Naive thymus-derived CD8-positive, alpha-beta T cell (primary cell): ENCODE measurements around the gene RIMS4. TPM values are rescaled to one million over a fixed set of nuclear protein-coding genes. Genes with fewer than 3 reads are reported as not detected.

Experiments
- ATAC-seq, 2 donors: fragments of 150-1000 bp; cut with Tn5 transposase in 1 of 2; sonication (Bioruptor Pico), chemical (Tn5 transposase) in 1 of 2; 1 replicate in 1 of 2; 2 replicates in 1 of 2; pipeline ENCODE4 v1.10.0; 2021; ENCODE audit warnings: mild to moderate bottlenecking in 2 of 2, moderate library complexity in 2 of 2
- POLR2A ChIA-PET: fragments of 350-600 bp; sonication (Branson Sonifier 250); formaldehyde crosslinking; loops from one replicate; lab custom pipeline; 2021; ENCODE audit warnings: antibody characterized with exemption; lab: Charles Lee
- DNase-seq, 10 donors: peaks; one replicate each; pipeline versions ENCODE4 v3.0.0 to v3.0.0-alpha.2; 2020 to 2022
- H3K27ac Mint-ChIP-seq, 10 donors: one replicate each; pipeline ENCODE4 v1.8.0; 2020 to 2022; ENCODE audit warnings: mild to moderate bottlenecking in 10 of 10, mixed read lengths in 10 of 10, moderate library complexity in 4 of 10, inconsistent platforms in 1 of 10
- H3K27me3 Mint-ChIP-seq, 5 donors: one replicate each; pipeline ENCODE4 v1.8.0; 2021 to 2022; ENCODE audit warnings: mixed read lengths in 5 of 5
- H3K36me3 Mint-ChIP-seq, 3 donors: one replicate each; pipeline ENCODE4 v1.8.0; 2020 to 2022; ENCODE audit warnings: mixed read lengths in 3 of 3, mild to moderate bottlenecking in 2 of 3, inconsistent platforms in 1 of 3
- H3K4me1 Mint-ChIP-seq, 4 donors: one replicate each; pipeline ENCODE4 v1.8.0; 2021 to 2022; ENCODE audit warnings: mixed read lengths in 4 of 4
- H3K4me3 Mint-ChIP-seq, 10 donors: one replicate each; pipeline ENCODE4 v1.8.0; 2020 to 2022; ENCODE audit warnings: mild to moderate bottlenecking in 10 of 10, mixed read lengths in 10 of 10, moderate library complexity in 6 of 10, inconsistent platforms in 1 of 10
- H3K9me3 Mint-ChIP-seq, 9 donors: one replicate each; pipeline ENCODE4 v1.8.0; 2020 to 2022; ENCODE audit warnings: mixed read lengths in 9 of 9, mild to moderate bottlenecking in 3 of 9, inconsistent platforms in 1 of 9, moderate library complexity in 1 of 9
- polyA plus RNA-seq, 3 donors: library from polyadenylated mRNA; unstranded; fragments of 300-500 nt; fragmentation: Illumina TruSeq; gene quantifications; one replicate each; pipeline ENCODE4 v1.2.3, GENCODE V29; 2021
- total RNA-seq, 8 experiments: library from RNA in 2 of 8; stranded (reverse) in 2 of 8; gene quantifications; one replicate each; pipeline ENCODE4 v1.2.3 and lab custom pipeline; 2021 to 2026

Gene RIMS4
- total RNA-seq (not detected), polyA plus RNA-seq (not detected), total RNA-seq (lab: John Stamatoyannopoulos, UW) (0 to 0.17 (median 0) reads per million in 6 experiments)

- peak; percentile 53 to 60 for ATAC-seq
Observed at GRCh38 chr20:44810391-44811149, at the start of gene RIMS4. Gene RIMS4, minus strand, starts transcription at chr20:44810546. Its CDS starts 275 bp downstream, at chr20:44810271.

GRCh38 chr20:44858606-44859360 lies 48.4 kb upstream of the RIMS4 start:
- H3K4me1 Mint-ChIP-seq, result peaks cover 14 to 35% (median 25%) of the 10 kb centered on the region in 4 donors
- POLR2A ChIA-PET, result interaction anchor here (0.7 kb wide), 1 partner anchor 67 kb away, joined by 5 read pairs; no protein-coding TSS in a partner anchor
- ATAC-seq (peak in 1 of 2 donors; percentile 27), DNase-seq (peak in 1 of 10 donors; percentile 12)
- no peaks in the 10 kb centered on the region for H3K36me3 Mint-ChIP-seq
- no peak overlapping the region for H3K4me3 Mint-ChIP-seq
- peaks cover 0 to 9% (median 0%) of the 10 kb centered on the region in 9 donors for H3K9me3 Mint-ChIP-seq
- peaks cover 0 to 2% (median 0%) of the 10 kb centered on the region in 5 donors for H3K27me3 Mint-ChIP-seq
- peak overlapping the region in 2 of 10 donors; percentile 7 to 37 for H3K27ac Mint-ChIP-seq

More at GRCh38 chr20:44810391-44811149, at the start of gene RIMS4:
- Mint-ChIP-seq H3K4me1 (peaks cover 10 to 19% (median 14%) of the 10 kb centered on the region in 4 donors), H3K27me3 (peaks cover 41 to 70% (median 56%) of the 10 kb centered on the region in 5 donors), H3K27ac (peak within 1 kb of the TSS in 2 of 10 donors; percentile 36 to 58), H3K9me3 (peaks cover 0 to 2% (median 0%) of the 10 kb centered on the region in 9 donors), H3K36me3 (peaks cover 0 to 8% (median 6%) of the 10 kb centered on the region in 3 donors), H3K4me3 (peak within 1 kb of the TSS; percentile 57 to 80 (median 70))
- no peak for DNase-seq
- POLR2A ChIA-PET, result no interaction called here

GRCh38 chr20:44856856-44857448 lies 46.6 kb upstream of the RIMS4 start:
- POLR2A ChIA-PET, result interaction anchor here (0.6 kb wide), 1 partner anchor 239 kb away, joined by 4 read pairs; no protein-coding TSS in a partner anchor
- peak overlapping the region in 3 of 10 donors; percentile 34 to 81 (median 49) for H3K27ac Mint-ChIP-seq

GRCh38 chr20:44856442-44856841 lies 46.1 kb upstream of the RIMS4 start:
- Mint-ChIP-seq H3K27ac (peak overlapping the region in 2 of 10 donors; percentile 49 to 81), H3K27me3 (peaks cover 0 to 4% (median 0%) of the 10 kb centered on the region in 5 donors), H3K36me3 (no peaks in the 10 kb centered on the region), H3K4me3 (no peak overlapping the region), H3K9me3 (peaks cover 0 to 9% (median 0%) of the 10 kb centered on the region in 9 donors), H3K4me1 (peaks cover 6 to 19% (median 12%) of the 10 kb centered on the region in 4 donors)
- no peak for DNase-seq
- POLR2A ChIA-PET, result interaction anchor here (0.6 kb wide), 1 partner anchor 239 kb away, joined by 4 read pairs; no protein-coding TSS in a partner anchor
- no peak for ATAC-seq

More at GRCh38 chr20:44856856-44857448, 46.6 kb upstream of the RIMS4 start:
- Mint-ChIP-seq H3K36me3 (no peaks in the 10 kb centered on the region), H3K9me3 (peaks cover 0 to 9% (median 0%) of the 10 kb centered on the region in 9 donors), H3K4me3 (no peak overlapping the region), H3K27me3 (peaks cover 0 to 4% (median 0%) of the 10 kb centered on the region in 5 donors), H3K4me1 (peaks cover 11 to 24% (median 16%) of the 10 kb centered on the region in 4 donors)
- ATAC-seq (no peak), DNase-seq (no peak)

- Mint-ChIP-seq H3K36me3 (no peaks in the 10 kb centered on the region), H3K9me3 (peaks cover 0 to 4% (median 0%) of the 10 kb centered on the region in 9 donors), H3K4me1 (peaks cover 0 to 3% (median 2%) of the 10 kb centered on the region in 4 donors), H3K27ac (no peak overlapping the region), H3K4me3 (no peak overlapping the region), H3K27me3 (peaks cover 0 to 13% (median 0%) of the 10 kb centered on the region in 5 donors)
- ATAC-seq (no peak), DNase-seq (no peak)
- POLR2A ChIA-PET, result no interaction called here
Observed at GRCh38 chr20:44851545-44851944, 41.2 kb upstream of the RIMS4 start.

GRCh38 chr20:44850837-44851236 lies 40.5 kb upstream of the RIMS4 start:
- ATAC-seq (no peak), DNase-seq (no peak)
- Mint-ChIP-seq H3K4me1 (peaks cover 0 to 1% (median 0%) of the 10 kb centered on the region in 4 donors), H3K9me3 (peaks cover 0 to 4% (median 0%) of the 10 kb centered on the region in 9 donors), H3K27ac (no peak overlapping the region), H3K27me3 (peaks cover 0 to 13% (median 0%) of the 10 kb centered on the region in 5 donors), H3K4me3 (no peak overlapping the region), H3K36me3 (no peaks in the 10 kb centered on the region)
- POLR2A ChIA-PET, result no interaction called here

- H3K4me1 Mint-ChIP-seq, result peaks cover 0 to 1% (median 0%) of the 10 kb centered on the region in 4 donors
- H3K9me3 Mint-ChIP-seq, result peaks cover 0 to 4% (median 0%) of the 10 kb centered on the region in 9 donors
- POLR2A ChIA-PET, result no interaction called here
- no peak overlapping the region for H3K4me3 Mint-ChIP-seq
- H3K27me3 Mint-ChIP-seq, result peaks cover 0 to 13% (median 2%) of the 10 kb centered on the region in 5 donors
- ATAC-seq (no peak), DNase-seq (no peak)
- H3K27ac Mint-ChIP-seq, result peak overlapping the region in 1 of 10 donors; percentile 56
- no peaks in the 10 kb centered on the region for H3K36me3 Mint-ChIP-seq
Observed at GRCh38 chr20:44850272-44850671, 39.9 kb upstream of the RIMS4 start.

- no peak overlapping the region for H3K4me3 Mint-ChIP-seq
- POLR2A ChIA-PET, result no interaction called here
- H3K36me3 Mint-ChIP-seq, result no peaks in the 10 kb centered on the region
- H3K27me3 Mint-ChIP-seq, result peaks cover 4 to 17% (median 7%) of the 10 kb centered on the region in 5 donors
- no peak for DNase-seq
- no peaks in the 10 kb centered on the region for H3K9me3 Mint-ChIP-seq
- ATAC-seq, result no peak
- no peak overlapping the region for H3K27ac Mint-ChIP-seq
- H3K4me1 Mint-ChIP-seq, result no peaks in the 10 kb centered on the region
Observed at GRCh38 chr20:44849703-44850102, 39.4 kb upstream of the RIMS4 start.

- ATAC-seq (no peak), DNase-seq (no peak)
- Mint-ChIP-seq H3K27me3 (peaks cover 7 to 21% (median 18%) of the 10 kb centered on the region in 5 donors), H3K4me3 (no peak overlapping the region), H3K4me1 (no peaks in the 10 kb centered on the region), H3K36me3 (no peaks in the 10 kb centered on the region), H3K27ac (no peak overlapping the region), H3K9me3 (no peaks in the 10 kb centered on the region)
- POLR2A ChIA-PET, result no interaction called here
Observed at GRCh38 chr20:44848254-44849015, 38.1 kb upstream of the RIMS4 start.

GRCh38 chr20:44843876-44844275 lies 33.5 kb upstream of the RIMS4 start:
- ATAC-seq, result no peak
- POLR2A ChIA-PET, result no interaction called here
- peaks cover 17 to 41% (median 36%) of the 10 kb centered on the region in 5 donors for H3K27me3 Mint-ChIP-seq
- peaks cover 0 to 9% (median 4%) of the 10 kb centered on the region in 9 donors for H3K9me3 Mint-ChIP-seq
- DNase-seq, result no peak
- no peak overlapping the region for H3K27ac Mint-ChIP-seq
- H3K4me3 Mint-ChIP-seq, result no peak overlapping the region
- H3K4me1 Mint-ChIP-seq, result no peaks in the 10 kb centered on the region
- peaks cover 0 to 6% (median 4%) of the 10 kb centered on the region in 3 donors for H3K36me3 Mint-ChIP-seq

GRCh38 chr20:44841955-44842354 lies 31.6 kb upstream of the RIMS4 start:
- POLR2A ChIA-PET, result no interaction called here
- Mint-ChIP-seq H3K4me3 (no peak overlapping the region), H3K4me1 (no peaks in the 10 kb centered on the region), H3K9me3 (peaks cover 0 to 9% (median 4%) of the 10 kb centered on the region in 9 donors), H3K27me3 (peaks cover 20 to 44% (median 36%) of the 10 kb centered on the region in 5 donors), H3K36me3 (peaks cover 0 to 6% (median 4%) of the 10 kb centered on the region in 3 donors), H3K27ac (no peak overlapping the region)
- DNase-seq (no peak), ATAC-seq (no peak)
